GM12873 (cell line): ENCODE measurements around the gene PLD5.

Source experiments
- TF ChIP-seq, protein P1 (sequence below): IDR thresholded peaks from 2 replicates; pipeline ENCODE4 v1.5.1; 2012; ENCODE audit warnings: low read depth, mild to moderate bottlenecking, moderate library complexity, low read length, control low read depth; ENCODE audit not compliant: insufficient read depth; ENCODE audit errors: missing control alignments

The PLD5 gene

DNA sequence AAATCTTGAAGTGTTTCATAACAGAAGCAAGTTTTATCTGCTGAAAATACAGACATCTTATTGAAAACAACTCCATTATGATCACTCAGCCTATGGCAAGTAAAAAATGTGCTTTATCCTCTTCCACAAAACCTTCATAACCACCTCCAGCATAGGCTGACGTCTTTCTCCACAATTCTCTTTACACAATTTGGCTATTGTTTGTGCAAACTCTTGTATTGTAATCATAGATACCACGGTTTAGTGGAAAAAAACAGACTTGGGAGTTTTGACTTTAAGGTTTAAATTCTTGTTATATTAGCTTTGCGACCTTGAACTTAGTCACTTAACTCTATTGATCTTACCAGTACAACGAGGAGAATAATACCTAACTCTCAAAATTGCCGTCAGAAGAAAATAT is 126.1 kb downstream of the PLD5 start:
- TF ChIP-seq, protein P1, sequence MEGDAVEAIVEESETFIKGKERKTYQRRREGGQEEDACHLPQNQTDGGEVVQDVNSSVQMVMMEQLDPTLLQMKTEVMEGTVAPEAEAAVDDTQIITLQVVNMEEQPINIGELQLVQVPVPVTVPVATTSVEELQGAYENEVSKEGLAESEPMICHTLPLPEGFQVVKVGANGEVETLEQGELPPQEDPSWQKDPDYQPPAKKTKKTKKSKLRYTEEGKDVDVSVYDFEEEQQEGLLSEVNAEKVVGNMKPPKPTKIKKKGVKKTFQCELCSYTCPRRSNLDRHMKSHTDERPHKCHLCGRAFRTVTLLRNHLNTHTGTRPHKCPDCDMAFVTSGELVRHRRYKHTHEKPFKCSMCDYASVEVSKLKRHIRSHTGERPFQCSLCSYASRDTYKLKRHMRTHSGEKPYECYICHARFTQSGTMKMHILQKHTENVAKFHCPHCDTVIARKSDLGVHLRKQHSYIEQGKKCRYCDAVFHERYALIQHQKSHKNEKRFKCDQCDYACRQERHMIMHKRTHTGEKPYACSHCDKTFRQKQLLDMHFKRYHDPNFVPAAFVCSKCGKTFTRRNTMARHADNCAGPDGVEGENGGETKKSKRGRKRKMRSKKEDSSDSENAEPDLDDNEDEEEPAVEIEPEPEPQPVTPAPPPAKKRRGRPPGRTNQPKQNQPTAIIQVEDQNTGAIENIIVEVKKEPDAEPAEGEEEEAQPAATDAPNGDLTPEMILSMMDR = no peak

DNA sequence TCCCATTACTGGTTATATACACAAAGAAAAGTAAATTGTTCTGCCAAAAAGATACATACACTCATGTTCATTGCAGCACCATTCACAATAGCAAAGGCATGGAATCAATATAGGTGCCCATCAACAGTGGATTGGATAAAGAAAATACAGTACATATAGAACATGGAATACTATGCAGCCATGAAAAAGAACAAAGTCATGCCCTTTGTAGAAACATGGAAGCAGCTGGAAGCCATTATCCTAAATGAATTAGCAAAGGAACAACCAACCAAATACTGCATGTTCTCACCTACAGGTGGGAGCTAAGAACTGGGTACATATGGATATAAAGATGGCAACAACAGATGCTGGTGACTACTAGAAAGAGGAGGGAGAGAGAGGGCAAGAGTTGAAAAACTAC is 132.6 kb downstream of the PLD5 start:
- TF ChIP-seq, protein P1 = no peak

DNA sequence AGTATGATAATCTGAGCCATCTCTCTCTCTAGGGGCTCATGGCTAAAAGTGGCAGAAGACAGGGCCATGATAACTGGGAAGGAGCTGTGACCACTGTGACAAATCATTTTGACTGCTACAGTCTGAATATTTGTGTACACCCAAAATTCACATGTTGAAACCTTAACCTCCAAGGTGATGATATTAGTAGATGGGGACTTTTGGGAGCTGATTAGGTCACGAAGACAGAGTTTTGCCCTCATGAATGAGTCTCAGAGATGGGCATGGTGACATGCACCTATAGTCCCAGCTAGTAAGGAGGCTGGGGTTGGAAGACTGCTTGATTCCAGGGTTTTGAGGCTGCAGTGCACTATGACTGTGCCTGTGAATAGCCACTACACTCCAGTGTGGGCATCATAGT is 174.9 kb downstream of the PLD5 start:
- TF ChIP-seq, protein P1 = no peak

DNA sequence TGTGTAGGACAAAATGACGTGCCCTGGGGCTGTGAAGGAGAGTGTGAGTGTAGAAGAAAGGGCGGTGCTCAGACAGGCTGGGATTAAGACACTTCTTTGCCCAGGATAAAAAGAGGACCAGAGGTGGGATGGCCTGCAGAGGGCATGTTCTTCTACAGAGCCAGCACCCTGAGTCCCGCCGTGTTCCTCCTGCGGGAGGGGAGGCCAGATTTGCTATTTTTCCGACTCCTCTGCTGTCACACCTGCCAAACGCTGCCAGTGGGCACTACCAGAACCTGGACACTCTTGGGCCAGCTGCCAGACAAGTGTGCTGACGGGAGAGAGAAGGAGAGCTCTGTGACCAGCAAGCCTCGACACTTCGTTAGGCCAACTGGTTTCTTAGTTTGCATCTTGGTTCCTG is 206.4 kb downstream of the PLD5 start:
- TF ChIP-seq, protein P1 = no peak

DNA sequence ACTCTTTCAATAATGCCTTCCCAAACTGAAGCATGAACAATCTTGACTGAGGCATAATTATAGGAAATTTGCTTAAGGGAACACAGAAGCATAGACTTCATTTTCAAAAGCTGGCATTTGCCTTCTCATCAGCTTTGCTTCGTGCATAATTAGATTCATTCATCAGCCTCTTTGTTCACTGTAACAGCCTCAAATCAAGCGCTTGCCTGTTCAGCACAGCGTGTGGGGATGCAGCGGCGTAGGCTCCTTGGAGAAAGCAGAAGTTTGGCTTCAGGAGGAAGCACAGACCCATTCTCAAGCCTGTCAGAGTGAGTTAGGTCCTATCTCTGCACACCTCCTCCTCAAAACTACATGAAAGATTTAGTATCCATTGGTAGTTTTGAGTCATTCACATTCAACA is 279.2 kb downstream of the PLD5 start:
- TF ChIP-seq, protein P1 = no peak

DNA sequence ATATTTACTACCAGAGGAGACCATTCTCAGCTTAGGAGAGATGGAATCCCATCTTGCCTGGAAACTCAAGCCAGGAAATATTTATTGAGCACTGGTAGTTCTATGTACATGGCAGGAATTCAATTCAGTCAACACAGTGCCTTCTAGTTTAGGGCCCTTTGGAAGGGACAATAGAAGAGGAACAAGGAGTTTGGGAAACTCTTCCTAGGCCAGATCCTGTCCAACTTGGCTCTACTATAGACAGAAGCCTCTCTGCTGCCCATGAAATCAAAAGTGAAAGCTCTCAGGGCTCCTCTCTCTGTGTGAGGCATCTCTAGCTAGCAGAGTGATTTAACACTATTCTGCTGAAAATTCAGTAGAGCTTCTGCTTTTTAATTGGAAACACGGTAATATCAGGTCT is 281.0 kb downstream of the PLD5 start:
- TF ChIP-seq, protein P1 = no peak

DNA sequence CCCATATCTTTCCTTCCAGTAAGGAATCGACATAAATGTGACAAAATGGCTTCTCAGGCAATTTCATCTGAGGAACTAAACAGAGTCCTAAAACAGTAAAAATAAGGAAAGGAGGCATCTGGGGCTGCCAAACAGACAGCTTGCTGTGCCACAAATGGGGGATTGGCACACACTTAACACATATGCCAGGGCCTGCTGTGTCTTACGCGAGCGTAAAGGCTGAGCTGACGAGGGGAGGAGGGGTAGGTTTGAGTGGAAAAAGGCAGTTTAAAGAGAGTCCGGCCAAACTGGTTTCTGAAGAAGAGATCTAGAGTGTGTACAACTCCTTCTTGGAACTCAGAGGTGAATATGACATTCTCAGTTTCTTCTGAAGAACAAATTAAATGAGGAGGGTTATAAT is 281.5 kb downstream of the PLD5 start:
- TF ChIP-seq, protein P1 = no peak
